HUES6 (cell line): ENCODE data around the gene DHRS1.

Source experiments
- H3K27ac ChIP-seq: 2 replicates; pipeline ENCODE4 v1.7.0; 2013; ENCODE audit warnings: low read depth, mild to moderate bottlenecking, low read length, inconsistent platforms
- H3K27me3 ChIP-seq: 2 replicates; pipeline ENCODE4 v1.6.1; 2013; ENCODE audit warnings: low read length; ENCODE audit not compliant: control insufficient read depth, insufficient read depth
- H3K36me3 ChIP-seq: 2 replicates; pipeline ENCODE4 v1.6.1; 2013; ENCODE audit warnings: low read length; ENCODE audit not compliant: control insufficient read depth, insufficient read depth
- H3K4me1 ChIP-seq: 2 replicates; pipeline ENCODE4 v1.6.1; 2013; ENCODE audit warnings: low read length; ENCODE audit not compliant: control insufficient read depth, insufficient read depth
- H3K4me3 ChIP-seq: 2 replicates; pipeline ENCODE4 v1.5.1; 2013; ENCODE audit warnings: low read depth, low read length
- H3K9ac ChIP-seq: one replicate; pipeline ENCODE4 v1.6.1; 2013; ENCODE audit warnings: mild to moderate bottlenecking, low read length
- H3K9me3 ChIP-seq: 2 replicates; pipeline ENCODE4 v1.6.1; 2013; ENCODE audit warnings: low read depth, low read length; ENCODE audit not compliant: control insufficient read depth, insufficient read depth

The DHRS1 gene

GRCh38 chr14:24259282-24260025 lies 40.1 kb downstream of the DHRS1 start:
- Histone ChIP-seq H3K9me3 (no peaks in the 10 kb centered on the region), H3K27ac (no peak overlapping the region), H3K36me3 (peaks cover 5% of the 10 kb centered on the region; the same call in 1 of the 2 replicates), H3K27me3 (no peaks in the 10 kb centered on the region), H3K4me3 (no peak overlapping the region), H3K9ac (no peak overlapping the region), H3K4me1 (peaks cover 9% of the 10 kb centered on the region; the same call in 1 of the 2 replicates)

GRCh38 chr14:24258548-24259265 lies 40.9 kb downstream of the DHRS1 start:
- no peaks in the 10 kb centered on the region for H3K27me3 ChIP-seq
- no peak overlapping the region for H3K27ac ChIP-seq
- H3K36me3 ChIP-seq = peaks cover 5% of the 10 kb centered on the region; the same call in 1 of the 2 replicates
- no peaks in the 10 kb centered on the region for H3K9me3 ChIP-seq
- no peak overlapping the region for H3K4me3 ChIP-seq
- peaks cover 9% of the 10 kb centered on the region; the same call in 1 of the 2 replicates for H3K4me1 ChIP-seq
- H3K9ac ChIP-seq = no peak overlapping the region

DNA sequence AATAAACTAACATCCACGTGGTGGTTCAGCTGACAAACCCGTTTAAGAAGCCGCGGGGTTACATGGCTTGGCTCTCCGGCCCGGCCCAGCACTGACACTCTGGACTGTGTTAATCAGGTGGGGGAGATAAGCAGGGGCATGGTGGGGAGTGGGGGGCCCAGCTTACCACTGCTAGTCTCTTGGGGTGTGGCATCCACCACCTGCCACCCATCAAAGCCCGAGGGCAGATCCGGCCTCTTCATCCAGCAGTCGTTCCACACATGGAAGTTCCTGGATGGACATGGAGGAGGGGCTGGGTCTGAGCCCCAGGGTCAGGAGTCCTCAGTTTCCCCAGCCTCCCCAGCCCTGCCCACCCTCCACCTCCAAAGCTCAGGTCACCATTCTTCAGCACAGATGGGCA lies 41.5 kb downstream of the DHRS1 start:
- H3K27ac ChIP-seq = no peak overlapping the region

DNA sequence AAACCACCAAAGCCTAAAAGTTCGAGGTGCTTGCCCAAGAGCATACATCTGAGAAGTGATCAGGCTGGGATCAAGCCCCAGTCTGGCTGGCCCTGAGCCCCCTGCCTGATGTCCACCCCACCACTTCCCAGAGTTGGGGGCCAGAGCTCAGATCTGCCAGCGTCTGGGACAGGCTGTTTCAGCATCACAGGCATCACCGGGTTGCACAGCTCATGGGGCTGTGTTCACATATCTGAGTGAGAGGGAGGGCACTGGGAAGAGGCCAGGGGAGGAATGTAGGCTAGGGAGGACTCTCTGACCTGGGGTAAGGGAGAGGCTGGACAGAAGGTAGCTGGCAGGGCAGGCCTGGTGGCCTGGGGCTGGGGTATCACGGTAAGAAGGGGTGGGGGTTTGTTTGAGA lies 42.6 kb downstream of the DHRS1 start:
- Histone ChIP-seq H3K27ac (no peak overlapping the region), H3K9me3 (no peaks in the 10 kb centered on the region), H3K36me3 (peaks cover 5% of the 10 kb centered on the region; the same call in 1 of the 2 replicates), H3K27me3 (no peaks in the 10 kb centered on the region), H3K4me1 (peaks cover 7% of the 10 kb centered on the region; the same call in 1 of the 2 replicates), H3K9ac (no peak overlapping the region), H3K4me3 (no peak overlapping the region)

More for the DNA sequence above, 41.5 kb downstream of the DHRS1 start:
- Histone ChIP-seq H3K9ac (no peak overlapping the region), H3K36me3 (peaks cover 5% of the 10 kb centered on the region; the same call in 1 of the 2 replicates), H3K9me3 (no peaks in the 10 kb centered on the region), H3K4me3 (no peak overlapping the region), H3K4me1 (peaks cover 7% of the 10 kb centered on the region; the same call in 1 of the 2 replicates), H3K27me3 (no peaks in the 10 kb centered on the region)

DNA sequence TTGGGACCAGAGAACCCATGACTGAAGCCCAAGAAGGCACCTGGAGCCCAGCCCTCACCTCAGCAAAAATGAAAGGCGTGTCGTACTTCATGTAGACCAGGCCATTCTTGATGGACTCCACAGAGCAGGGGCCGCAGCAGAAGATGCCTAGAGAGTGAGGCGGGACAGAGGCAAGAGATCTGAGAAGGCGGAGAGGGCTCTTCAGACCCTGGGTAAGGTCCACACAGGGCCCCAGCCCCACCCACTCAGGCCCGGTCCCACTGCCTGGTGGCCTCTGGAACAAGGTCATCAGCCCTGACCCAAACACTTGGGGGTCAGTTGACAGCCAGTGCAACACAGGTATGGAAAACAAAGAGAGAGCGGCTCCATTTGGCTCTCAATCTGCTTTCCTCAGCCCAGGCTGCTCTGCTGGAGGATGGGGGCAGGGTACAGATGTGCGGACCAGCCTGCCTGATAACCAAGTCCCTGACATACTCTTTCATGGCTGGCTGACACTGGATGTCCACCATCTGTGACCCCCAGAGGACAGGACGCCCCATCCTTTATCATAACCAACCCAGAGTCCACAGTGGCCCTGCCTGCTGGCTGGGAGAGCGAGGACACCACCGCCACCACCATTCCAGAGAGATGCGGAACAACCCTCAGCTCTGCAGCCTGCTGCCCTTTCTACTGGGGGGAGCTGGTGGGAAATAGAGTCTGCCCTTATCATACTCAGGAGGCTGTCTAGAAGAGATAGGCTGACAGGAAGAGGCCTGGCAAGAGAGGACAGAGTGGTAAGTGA lies 43.5 kb downstream of the DHRS1 start:
- peaks cover 5% of the 10 kb centered on the region; the same call in 1 of the 2 replicates for H3K36me3 ChIP-seq
- peaks cover 7% of the 10 kb centered on the region; the same call in 1 of the 2 replicates for H3K4me1 ChIP-seq
- no peak overlapping the region for H3K4me3 ChIP-seq
- no peaks in the 10 kb centered on the region for H3K9me3 ChIP-seq
- no peak overlapping the region for H3K9ac ChIP-seq
- H3K27ac ChIP-seq = no peak overlapping the region
- no peaks in the 10 kb centered on the region for H3K27me3 ChIP-seq

DNA sequence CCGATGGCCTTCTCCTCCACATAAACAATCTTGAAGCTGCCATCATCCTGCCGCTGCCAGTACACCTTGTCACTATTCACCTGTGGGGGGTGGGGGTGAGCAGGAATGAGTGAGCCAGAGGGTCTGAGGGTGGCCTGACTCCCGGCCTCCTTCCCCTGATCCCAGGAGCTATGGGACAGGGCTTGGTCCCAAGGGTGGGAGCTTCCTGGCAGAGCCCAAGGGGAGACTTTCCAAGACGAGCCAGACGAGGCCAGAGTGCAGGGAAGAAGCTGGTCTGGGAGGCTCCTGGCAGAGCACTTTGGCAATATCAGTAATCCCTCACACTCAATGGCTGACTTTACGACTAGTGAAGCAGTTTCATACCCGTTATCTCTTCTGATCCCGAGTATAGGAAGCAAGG lies 44.1 kb downstream of the DHRS1 start:
- peaks cover 5% of the 10 kb centered on the region; the same call in 1 of the 2 replicates for H3K36me3 ChIP-seq

DNA sequence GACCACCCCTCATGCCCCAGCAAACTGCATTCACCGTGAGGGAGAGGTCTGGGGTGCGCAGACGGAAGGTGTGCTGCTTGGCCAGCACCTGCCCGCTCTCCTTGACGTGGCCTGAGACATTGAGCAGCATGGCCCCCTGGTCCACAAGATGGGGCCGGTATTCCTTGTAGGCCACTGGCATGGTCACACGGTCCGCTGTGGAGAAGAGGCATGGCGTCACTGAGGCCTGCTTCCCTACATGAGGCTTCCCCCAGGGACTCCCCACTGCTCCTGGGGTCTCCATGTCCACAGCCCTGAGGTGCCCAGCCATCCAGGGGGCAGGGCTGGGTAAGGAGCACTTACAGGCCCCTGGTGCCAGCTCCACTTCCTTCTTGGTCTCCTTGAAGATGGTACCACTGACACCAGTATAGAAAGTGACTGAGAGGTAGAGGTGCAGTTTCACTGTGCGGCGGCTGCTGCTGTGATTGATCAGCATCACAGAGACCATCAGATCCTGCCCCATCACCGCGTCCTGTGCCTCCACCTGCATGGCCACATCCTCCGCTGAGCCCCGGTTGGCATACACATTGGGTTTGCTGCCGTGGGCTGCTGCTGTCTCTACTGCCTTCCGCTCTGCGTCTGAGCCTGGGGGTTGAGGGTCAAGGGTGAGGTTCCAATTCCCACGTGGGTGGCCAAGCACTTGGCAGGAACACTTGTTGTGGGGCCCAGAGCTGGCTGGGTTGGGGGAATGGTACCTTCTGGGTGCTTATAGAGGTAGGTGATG lies 44.8 kb downstream of the DHRS1 start:
- H3K9ac ChIP-seq = no peak overlapping the region
- no peaks in the 10 kb centered on the region for H3K9me3 ChIP-seq
- H3K36me3 ChIP-seq = peaks cover 5% of the 10 kb centered on the region; the same call in 1 of the 2 replicates
- peaks cover 7% of the 10 kb centered on the region; the same call in 1 of the 2 replicates for H3K4me1 ChIP-seq
- no peaks in the 10 kb centered on the region for H3K27me3 ChIP-seq
- no peak overlapping the region for H3K27ac ChIP-seq
- H3K4me3 ChIP-seq = no peak overlapping the region

More for the DNA sequence above, 44.1 kb downstream of the DHRS1 start:
- no peaks in the 10 kb centered on the region for H3K9me3 ChIP-seq
- H3K9ac ChIP-seq = no peak overlapping the region
- H3K27ac ChIP-seq = no peak overlapping the region
- H3K27me3 ChIP-seq = no peaks in the 10 kb centered on the region
- peaks cover 7% of the 10 kb centered on the region; the same call in 1 of the 2 replicates for H3K4me1 ChIP-seq
- H3K4me3 ChIP-seq = no peak overlapping the region

- Histone ChIP-seq H3K36me3 (peaks cover 5% of the 10 kb centered on the region; the same call in 1 of the 2 replicates), H3K4me1 (peaks cover 4% of the 10 kb centered on the region; the same call in 1 of the 2 replicates), H3K9ac (no peak overlapping the region), H3K27me3 (no peaks in the 10 kb centered on the region), H3K27ac (no peak overlapping the region), H3K4me3 (no peak overlapping the region), H3K9me3 (no peaks in the 10 kb centered on the region)
Measured at GRCh38 chr14:24253936-24254335, 45.6 kb downstream of the DHRS1 start.

DNA sequence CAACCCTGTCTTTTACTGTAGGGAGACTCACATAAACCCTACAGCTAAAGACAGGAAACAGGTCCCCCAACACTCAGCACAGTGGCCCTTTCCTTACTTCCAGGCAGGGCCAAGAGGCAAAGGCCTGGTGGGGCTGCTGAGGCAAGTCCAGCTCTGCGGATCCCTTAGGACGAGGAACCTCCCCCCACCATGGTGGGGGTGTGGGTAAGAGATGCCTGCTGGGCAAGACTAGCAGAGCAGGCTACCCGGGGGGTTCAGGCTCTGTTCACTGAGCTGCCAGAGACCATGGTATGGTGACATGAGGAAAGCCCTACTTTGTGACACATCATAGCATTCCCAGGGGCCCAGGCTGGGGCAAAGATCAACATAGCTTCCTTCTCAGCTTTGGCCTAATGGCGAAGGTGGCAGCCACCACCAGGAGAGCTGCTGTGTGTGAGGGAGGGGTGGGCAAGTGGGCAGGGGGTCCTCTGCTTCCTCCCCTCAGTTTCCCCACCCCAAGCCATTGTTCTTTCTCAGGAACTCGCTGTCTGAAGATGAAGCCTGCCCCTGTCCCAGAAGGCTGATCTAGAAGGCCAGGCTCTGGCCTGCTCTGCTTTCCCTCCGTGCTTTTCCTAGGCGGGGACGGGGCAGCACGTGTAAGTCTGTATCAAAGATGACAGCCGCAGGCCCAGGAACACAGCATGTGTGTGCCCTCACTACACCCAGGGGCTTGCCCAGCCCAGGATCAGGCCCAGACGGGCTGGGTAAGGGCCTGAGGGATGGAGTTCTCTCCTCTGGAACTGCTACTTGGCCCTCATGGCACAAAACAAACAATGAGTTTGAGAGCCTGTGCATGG lies 47.1 kb downstream of the DHRS1 start:
- no peaks in the 10 kb centered on the region for H3K9me3 ChIP-seq
- H3K4me1 ChIP-seq = no peaks in the 10 kb centered on the region
- H3K27me3 ChIP-seq = no peaks in the 10 kb centered on the region
- no peak overlapping the region for H3K4me3 ChIP-seq
- no peak overlapping the region for H3K9ac ChIP-seq
- H3K36me3 ChIP-seq = peaks cover 5% of the 10 kb centered on the region; the same call in 1 of the 2 replicates
- H3K27ac ChIP-seq = no peak overlapping the region
